Activated CD8-positive, alpha-beta memory T cell treated with anti-CD3 and anti-CD28 coated beads, Interleukin-2, amount 50 U/mL, for 24 hours (primary cell): ENCODE data around the gene TMEM89.

Experiments used
- DNase-seq: peaks from one replicate; pipeline ENCODE4 v3.0.0-alpha.2; 2020; ENCODE audit errors: extremely low read depth

The TMEM89 gene

GRCh38 chr3:48591436-48591835 lies 30.1 kb downstream of the TMEM89 start:
- no peak for DNase-seq

DNA sequence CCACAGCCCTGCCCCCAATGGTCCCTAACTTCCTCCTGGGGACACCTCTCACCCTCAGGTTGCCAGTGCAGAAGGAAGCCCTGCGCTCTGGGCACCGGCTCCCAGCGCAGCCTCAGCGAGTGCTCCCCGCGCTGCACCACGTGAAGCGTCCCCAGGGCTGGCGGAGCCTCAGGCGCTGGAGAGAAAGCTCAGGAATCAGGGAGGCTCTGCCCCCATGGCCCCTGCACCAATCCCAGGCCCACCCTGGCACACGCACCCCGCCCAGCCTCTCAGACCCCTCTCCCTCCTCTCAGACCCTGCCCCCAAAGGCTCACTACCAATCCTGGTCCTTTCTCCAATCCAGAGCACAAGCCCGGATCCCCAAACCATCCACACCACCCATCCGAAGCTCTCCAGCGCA lies 33.3 kb downstream of the TMEM89 start:
- DNase-seq = no peak

DNA sequence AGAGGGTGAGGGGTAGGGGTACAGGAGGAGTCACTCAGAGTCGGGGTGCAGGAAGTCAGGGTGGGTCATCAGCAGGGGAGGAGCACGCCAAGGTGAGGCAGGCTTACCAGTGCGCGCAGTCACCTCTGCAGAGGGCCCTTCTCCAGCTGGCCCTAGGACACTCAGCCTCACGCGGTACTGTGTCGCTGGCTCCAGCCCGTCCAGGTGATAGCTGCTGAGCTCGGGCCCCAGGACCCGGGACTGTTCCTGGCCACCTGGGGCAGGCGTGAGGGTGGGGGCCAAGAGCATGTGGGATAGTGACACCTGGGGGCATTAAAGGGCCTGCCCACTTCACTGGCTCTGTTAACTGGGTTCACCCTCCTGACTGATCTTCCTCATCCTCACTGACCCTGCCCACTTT lies 33.9 kb downstream of the TMEM89 start:
- DNase-seq = no peak

GRCh38 chr3:48585411-48585810 lies 36.2 kb downstream of the TMEM89 start:
- no peak for DNase-seq

DNA sequence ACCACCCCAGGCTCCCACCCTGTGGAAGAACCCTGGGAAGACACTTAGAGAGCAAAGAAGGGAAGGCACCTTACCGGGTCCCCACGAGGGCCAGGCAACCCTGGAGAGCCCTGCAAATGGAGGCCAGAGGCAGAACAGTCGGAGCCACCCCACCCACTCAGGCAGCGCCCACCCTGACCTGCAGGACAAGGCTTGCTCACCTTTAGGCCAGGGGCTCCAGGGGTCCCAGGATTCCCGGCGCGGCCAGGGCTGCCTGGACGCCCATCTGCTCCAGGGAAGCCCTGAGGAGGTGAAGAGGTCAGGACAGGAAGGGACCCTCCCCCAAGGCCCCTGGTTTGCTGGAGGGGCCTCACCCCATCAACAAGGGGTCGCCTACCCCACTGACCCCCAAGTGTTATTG lies 36.7 kb downstream of the TMEM89 start:
- DNase-seq = no peak

DNA sequence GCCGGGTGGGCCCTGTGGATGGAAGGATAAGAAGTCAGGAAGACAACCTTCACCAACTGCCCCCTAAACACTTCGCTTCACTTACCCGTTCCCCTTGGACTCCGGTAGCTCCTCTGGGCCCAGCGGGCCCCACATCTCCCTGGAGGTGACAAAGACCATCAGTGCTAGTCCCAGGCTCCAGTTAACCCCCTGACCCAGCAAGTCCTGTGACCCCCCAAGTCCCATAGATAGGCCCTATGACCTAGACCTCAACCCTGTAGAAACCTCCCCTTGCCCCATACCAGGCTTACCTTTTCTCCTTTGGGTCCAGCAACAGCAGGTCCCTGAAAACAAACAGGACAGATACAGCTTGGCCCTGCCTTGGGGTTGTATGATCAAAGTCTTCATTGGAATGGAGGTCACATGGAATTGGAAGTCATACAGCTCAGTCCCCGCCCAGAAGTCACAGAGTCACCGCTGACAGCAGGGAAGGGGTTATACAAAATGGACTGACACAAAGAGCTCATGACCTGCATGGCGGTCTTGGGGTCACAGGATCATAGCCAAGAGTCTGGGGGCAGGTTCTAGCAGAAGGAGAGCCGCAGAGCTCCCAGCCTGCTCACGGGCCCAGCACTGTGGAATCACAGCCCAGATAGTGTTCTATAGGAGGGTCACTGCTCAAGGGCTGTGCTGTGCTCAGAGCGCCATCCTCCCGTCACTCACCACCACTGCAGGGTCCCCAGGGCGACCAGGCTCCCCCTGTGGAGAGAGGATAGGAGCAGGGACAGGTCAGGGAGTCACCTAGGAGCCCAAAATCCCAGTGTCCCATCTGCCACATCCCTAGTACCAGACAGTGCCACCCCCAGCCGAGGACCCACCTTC lies 39.7 kb downstream of the TMEM89 start:
- DNase-seq = no peak

- no peak for DNase-seq
These were observed 44.9 kb downstream of the TMEM89 start for GRCh38 chr3:48576647-48577046.

GRCh38 chr3:48575366-48575765 lies 46.2 kb downstream of the TMEM89 start:
- no peak for DNase-seq

DNA sequence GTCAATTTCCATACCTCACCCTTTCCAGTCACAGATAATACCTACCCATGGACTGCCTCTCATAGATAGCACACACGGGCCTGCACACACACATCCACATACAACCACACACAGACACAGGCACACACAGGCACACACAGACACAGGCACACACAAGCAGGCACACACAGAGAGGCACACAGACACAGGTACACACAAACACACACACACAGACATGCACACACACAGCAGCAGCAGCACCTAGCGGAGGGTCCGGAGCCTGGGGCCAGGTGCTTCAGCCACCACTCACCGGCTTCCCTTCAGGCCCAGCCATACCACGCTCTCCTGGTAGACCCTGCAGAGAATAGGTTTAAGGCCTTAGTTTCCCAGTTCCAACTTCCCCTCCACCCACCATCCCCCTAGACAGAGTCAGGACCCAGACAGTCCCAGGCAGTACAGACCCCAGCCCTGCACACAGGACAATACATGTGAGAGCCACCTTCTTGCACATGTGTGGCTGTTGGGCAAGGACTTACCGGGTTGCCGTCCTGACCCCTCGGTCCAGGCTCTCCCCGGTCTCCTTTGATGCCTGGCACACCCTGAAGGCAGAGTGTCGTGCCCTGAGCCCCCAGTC lies 47.5 kb downstream of the TMEM89 start:
- no peak for DNase-seq

GRCh38 chr3:48572517-48572916 lies 49.1 kb downstream of the TMEM89 start:
- no peak for DNase-seq

DNA sequence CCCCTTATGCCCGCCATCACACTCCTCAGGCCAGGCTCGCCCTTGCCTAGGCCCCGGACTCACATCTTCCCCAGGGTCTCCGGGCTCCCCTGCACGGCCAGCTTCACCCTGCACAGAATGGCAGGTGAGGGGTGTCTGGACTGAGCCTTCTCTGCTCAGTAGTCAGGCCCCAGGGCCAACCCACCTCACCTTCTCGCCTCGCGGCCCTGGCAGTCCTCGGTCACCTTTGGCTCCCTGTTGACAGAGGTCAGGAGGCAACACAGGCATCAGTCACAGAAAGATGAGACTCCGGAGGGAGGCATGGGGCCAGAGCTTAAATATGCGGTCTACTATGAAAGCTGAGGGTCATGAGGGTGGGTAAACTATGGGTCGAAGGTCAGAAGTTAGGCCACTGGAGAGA lies 49.6 kb downstream of the TMEM89 start:
- no peak for DNase-seq
